Heart left ventricle (tissue), 16 donors: ENCODE results near the gene RINL. TPM values are rescaled to one million over a fixed set of nuclear protein-coding genes. Genes with fewer than 3 reads are reported as not detected.

Experiments
- ATAC-seq, 4 donors: fragments of 200-7000 bp; cut with Tn5 transposase; one replicate each; pipeline ENCODE4 v1.9.1; 2020 to 2022; ENCODE audit warnings: moderate library complexity in 4 of 4, mild to moderate bottlenecking in 3 of 4, moderate number of reproducible peaks in 1 of 4
- DNase-seq, 5 donors: peaks; one replicate each; pipeline ENCODE4 v3.0.0-alpha.2; 2020
- H3K27ac ChIP-seq, 12 donors: fragments of 200-600 bp; sonication (generic) in 4 of 12; one replicate each; pipeline versions ENCODE4 v1.5.0 to v1.8.0; 2016 to 2022; ENCODE audit warnings: mild to moderate bottlenecking in 2 of 12
- H3K27me3 ChIP-seq, 9 donors: fragments of 200-600 bp; sonication (generic) in 2 of 9; one replicate each; pipeline versions ENCODE4 v1.5.1 to v1.8.0; 2016 to 2022; ENCODE audit warnings: mild to moderate bottlenecking in 3 of 9
- H3K36me3 ChIP-seq, 9 donors: fragments of 200-600 bp; sonication (generic) in 2 of 9; one replicate each; pipeline versions ENCODE4 v1.5.0 to v1.8.0; 2018 to 2022; ENCODE audit warnings: mild to moderate bottlenecking in 2 of 9
- H3K4me1 ChIP-seq, 12 donors: fragments of 200-600 bp; sonication (generic) in 4 of 12; one replicate each; pipeline versions ENCODE4 v1.5.0 to v1.8.0; 2016 to 2022; ENCODE audit warnings: mild to moderate bottlenecking in 3 of 12
- H3K4me3 ChIP-seq, 12 donors: fragments of 200-600 bp; sonication (generic) in 4 of 12; one replicate each; pipeline versions ENCODE4 v1.5.0 to v1.8.0; 2017 to 2022; ENCODE audit warnings: mild to moderate bottlenecking in 9 of 12, moderate library complexity in 4 of 12
- H3K9me3 ChIP-seq, 12 donors: fragments of 200-600 bp; sonication (generic) in 4 of 12; one replicate each; pipeline versions ENCODE4 v1.5.0 to v1.8.0; 2016 to 2022; ENCODE audit warnings: mild to moderate bottlenecking in 1 of 12
- POLR2A ChIP-seq, 2 donors: fragments of 450-650 bp; IDR thresholded peaks; one replicate each; pipeline ENCODE4 v1.6.1; 2017; ENCODE audit warnings: antibody characterized with exemption in 2 of 2, mild to moderate bottlenecking in 2 of 2, moderate library complexity in 2 of 2
- WGBS, 4 donors: extraction: QIAGEN DNeasy Blood & Tissue Kit in 2 of 4; methylation state at CpG; one replicate each; pipeline versions ENCODE4 v1.1.5 to v1.1.7; 2013 to 2018; 5-methylcytosine and 5-hydroxymethylcytosine counted together
- intact Hi-C, 10 donors: fragments of 100-400 bp; cut with DNase I; formaldehyde crosslinking; loops; one replicate each; pipeline versions ENCODE4 v1.11.1 to v1.14.2; 2022
- polyA plus RNA-seq, 2 donors: library from polyadenylated mRNA; stranded (reverse); fragments of 200-250 nt; gene quantifications; one replicate each; pipeline ENCODE4 v1.2.3, GENCODE V29; 2013
- total RNA-seq, 9 donors: library from RNA; depleted of rRNA in 2 of 9; stranded (reverse); fragments of >200 nt in 2 of 9; fragmentation: NEBNext Ultra II Directional in 3 of 9; extraction: Animal tissue kit (Norgen Biotek cat#: 25700) in 3 of 9; gene quantifications; one replicate each; pipeline versions ENCODE4 v1.1.0 to v1.2.4, GENCODE V29; 2016 to 2023
- TF ChIP-seq, protein P1 (sequence below), 12 donors: fragments of 200-600 bp; sonication (generic) in 4 of 12; IDR thresholded peaks; one replicate each; pipeline versions ENCODE4 v1.5.0 to v1.8.0; 2018 to 2022; ENCODE audit warnings: antibody characterized with exemption in 12 of 12, mild to moderate bottlenecking in 5 of 12
- donor health status: ischemic (EF 13 %, LVEDD 7.1; RV severe dilation, severe dysfunction).
- donor health status: healthy with polysubstance abuse.
- donor health status: DM: no; HTN: yes; CAD: no.
- donor health status: DM: no; HTN: no; CAD: no.
- donor health status: ischemic (EF 25% LVEDD 6.9; RV normal size, moderate dysfunction).
- donor health status: ischemic (EF 25% LVEDD 5.7; RV mildly dilated, moderate dysfunction).
- donor health status: healthy.
- donor health status: DM: yes; HTN: yes; CAD: no.
- donor health status: ischemic (EF 35%, LVEDD 5.7; RV mildly dilated, moderate dysfunction).
- donor health status: nonischemic (EF 11% LVEDD 7.7; RV severe dilation, severe dysfunction).
- donor health status: DM: yes; HTN: yes; CAD: no.
- donor health status: PGD.
- donor health status: ischemic (EF 29% LVEDD 5.4; RV normal size, mild dysfunction).
- donor health status: nonischemic (EF 23%, LVEDD 6.1; RV moderate dilation, normal function).

RINL gene
- total and polyA plus RNA-seq, 11 donors = 1.6 to 11.3 (median 4.3) TPM

DNA sequence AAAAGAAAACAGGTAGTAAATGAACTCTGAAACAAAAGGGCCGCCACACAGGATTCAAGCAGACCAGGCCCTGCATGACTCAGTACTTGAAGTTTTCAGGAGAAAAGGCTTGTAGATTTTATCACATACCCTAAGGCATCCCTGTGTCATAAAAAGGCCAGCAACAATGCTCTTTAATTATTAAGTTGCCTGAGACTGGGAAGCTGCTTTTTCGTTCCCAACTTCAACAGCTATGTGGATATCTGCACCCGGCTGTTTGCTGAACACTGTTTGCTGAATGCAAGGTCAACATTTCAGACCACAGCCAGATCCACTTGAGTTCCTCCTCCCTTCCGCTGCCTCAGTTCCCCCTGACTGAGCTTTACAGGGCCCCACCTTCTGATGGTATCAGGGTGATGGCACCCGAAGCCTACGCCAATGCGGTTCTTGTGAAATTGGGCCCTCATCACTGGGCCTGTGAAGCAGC lies 40.4 kb downstream of the RINL start:
- 86 to 93% (median 92%) methylated on average over 7 of the region's 7 CpGs for WGBS, 4 donors
- peak in 1 of 5 donors; percentile 9 for DNase-seq
- intact Hi-C loops = loop anchor here in 6 of 10 donors (5.0 to 10.0 kb wide), 6 partner anchors 57 to 203 kb away; partner anchors contain the start of genes NFKBIB (in 1 of the 6) and SIRT2 (in 1 of the 6)
- peaks cover 0 to 18% (median 1%) of the 10 kb centered on the region in 12 donors for H3K4me1 ChIP-seq
- H3K36me3 ChIP-seq = peaks cover 7 to 83% (median 75%) of the 10 kb centered on the region in 9 donors
- TF ChIP-seq POLR2A (IDR thresholded peaks at IDR 0.05) = no peak
- TF ChIP-seq, protein P1, sequence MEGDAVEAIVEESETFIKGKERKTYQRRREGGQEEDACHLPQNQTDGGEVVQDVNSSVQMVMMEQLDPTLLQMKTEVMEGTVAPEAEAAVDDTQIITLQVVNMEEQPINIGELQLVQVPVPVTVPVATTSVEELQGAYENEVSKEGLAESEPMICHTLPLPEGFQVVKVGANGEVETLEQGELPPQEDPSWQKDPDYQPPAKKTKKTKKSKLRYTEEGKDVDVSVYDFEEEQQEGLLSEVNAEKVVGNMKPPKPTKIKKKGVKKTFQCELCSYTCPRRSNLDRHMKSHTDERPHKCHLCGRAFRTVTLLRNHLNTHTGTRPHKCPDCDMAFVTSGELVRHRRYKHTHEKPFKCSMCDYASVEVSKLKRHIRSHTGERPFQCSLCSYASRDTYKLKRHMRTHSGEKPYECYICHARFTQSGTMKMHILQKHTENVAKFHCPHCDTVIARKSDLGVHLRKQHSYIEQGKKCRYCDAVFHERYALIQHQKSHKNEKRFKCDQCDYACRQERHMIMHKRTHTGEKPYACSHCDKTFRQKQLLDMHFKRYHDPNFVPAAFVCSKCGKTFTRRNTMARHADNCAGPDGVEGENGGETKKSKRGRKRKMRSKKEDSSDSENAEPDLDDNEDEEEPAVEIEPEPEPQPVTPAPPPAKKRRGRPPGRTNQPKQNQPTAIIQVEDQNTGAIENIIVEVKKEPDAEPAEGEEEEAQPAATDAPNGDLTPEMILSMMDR (IDR thresholded peaks at IDR 0.05) = no peak
- ATAC-seq = no peak
- H3K9me3 ChIP-seq = no peaks in the 10 kb centered on the region
- H3K27ac ChIP-seq = no peak overlapping the region
- no peak overlapping the region for H3K4me3 ChIP-seq
- no peaks in the 10 kb centered on the region for H3K27me3 ChIP-seq

DNA sequence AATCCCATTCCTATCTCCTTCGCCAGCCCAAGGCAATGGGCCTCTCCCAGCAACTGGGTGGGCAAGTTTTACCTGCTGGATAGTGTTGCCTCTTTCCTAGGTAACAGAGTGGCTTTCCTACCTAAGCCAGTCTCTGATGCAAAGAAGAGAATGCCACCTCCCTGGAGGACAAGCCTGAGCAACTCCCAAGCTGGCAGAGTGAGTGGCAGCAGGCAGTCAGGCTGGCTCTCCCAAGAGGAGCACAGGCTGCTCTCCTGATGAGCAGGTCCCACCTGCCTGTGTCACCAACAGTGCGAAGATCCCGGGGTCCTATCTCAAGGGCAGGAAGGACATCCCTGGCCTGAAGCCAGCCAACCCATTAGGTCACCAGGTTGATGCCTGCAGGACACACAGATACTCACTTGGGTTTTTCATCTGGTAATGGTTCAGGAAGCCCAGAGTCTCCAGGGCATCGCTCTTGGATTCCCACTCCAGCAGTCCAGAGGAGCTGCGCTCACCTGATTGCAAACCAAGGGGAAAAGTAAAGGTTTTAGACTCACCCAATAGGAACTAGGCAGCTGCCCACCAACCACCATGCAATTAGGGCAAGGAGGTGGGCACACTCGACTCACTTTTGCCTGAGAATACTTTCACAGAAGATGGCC lies 41.0 kb downstream of the RINL start:
- 66 to 79% (median 76%) methylated on average over 6 of the region's 6 CpGs for WGBS, 4 donors
- no peaks in the 10 kb centered on the region for H3K27me3 ChIP-seq
- H3K9me3 ChIP-seq = no peaks in the 10 kb centered on the region
- peaks cover 0 to 22% (median 7%) of the 10 kb centered on the region in 12 donors for H3K4me1 ChIP-seq
- peaks cover 7 to 77% (median 69%) of the 10 kb centered on the region in 9 donors for H3K36me3 ChIP-seq
- no peak overlapping the region for H3K27ac ChIP-seq
- no peak for ATAC-seq
- peak in 1 of 5 donors; percentile 26 for DNase-seq
- H3K4me3 ChIP-seq = no peak overlapping the region
- intact Hi-C loops = loop anchor here in 6 of 10 donors (5.0 to 10.0 kb wide), 6 partner anchors 58 to 202 kb away; partner anchors contain the start of genes NFKBIB (in 1 of the 6) and SIRT2 (in 1 of the 6)
- TF ChIP-seq, protein P1 (IDR thresholded peaks at IDR 0.05) = no peak
- TF ChIP-seq POLR2A (IDR thresholded peaks at IDR 0.05) = no peak

DNA sequence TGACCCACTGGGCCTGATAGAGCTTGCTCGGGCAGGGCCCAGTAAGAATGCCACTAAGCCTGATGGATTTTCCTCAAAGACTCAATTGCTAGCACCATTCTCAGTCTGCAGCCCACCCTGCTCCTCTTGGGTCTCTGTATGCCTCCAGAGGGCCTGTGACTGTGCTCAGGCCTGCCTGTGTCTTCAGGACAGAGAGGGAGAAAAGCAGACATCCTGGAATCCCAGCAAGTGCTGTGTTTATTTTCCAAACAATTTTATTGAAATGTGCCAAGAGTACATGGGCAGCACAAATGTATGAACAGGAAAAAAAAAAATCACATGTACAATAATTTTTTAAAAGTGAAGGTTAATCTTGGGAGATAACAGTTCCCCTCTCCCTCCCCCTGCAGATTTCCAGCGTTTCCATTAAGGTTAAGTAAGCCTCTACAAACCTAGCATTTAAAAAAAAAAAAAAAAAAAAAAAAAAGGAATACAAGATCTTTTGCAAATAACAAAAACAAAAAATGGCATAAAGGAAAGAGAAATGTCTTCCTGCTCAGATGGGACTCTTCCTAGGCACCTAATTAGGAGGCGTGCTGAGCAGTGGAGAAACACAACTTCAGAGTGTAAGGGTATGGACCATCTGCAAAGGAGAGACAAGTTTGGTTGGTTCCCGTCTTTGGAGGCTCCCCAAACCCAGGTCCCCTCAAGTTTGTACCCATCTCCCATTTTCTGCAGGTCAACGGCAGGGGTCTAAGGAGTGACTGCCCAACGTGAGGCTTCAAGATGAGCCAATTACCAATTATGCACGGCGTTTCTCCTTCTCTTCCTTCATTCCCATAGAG lies 41.7 kb downstream of the RINL start:
- no peak for ATAC-seq
- intact Hi-C loops = loop anchor here in 6 of 10 donors (5.0 to 10.0 kb wide), 6 partner anchors 58 to 202 kb away; partner anchors contain the start of genes NFKBIB (in 1 of the 6) and SIRT2 (in 1 of the 6)
- DNase-seq = no peak
- peaks cover 0 to 19% (median 8%) of the 10 kb centered on the region in 12 donors for H3K4me1 ChIP-seq
- TF ChIP-seq, protein P1 (IDR thresholded peaks at IDR 0.05) = no peak
- no peak for TF ChIP-seq POLR2A (IDR thresholded peaks at IDR 0.05)
- H3K27me3 ChIP-seq = no peaks in the 10 kb centered on the region
- H3K27ac ChIP-seq = no peak overlapping the region
- no peaks in the 10 kb centered on the region for H3K9me3 ChIP-seq
- no peak overlapping the region for H3K4me3 ChIP-seq
- H3K36me3 ChIP-seq = peaks cover 7 to 69% (median 62%) of the 10 kb centered on the region in 9 donors
- 73 to 82% (median 75%) methylated on average over 8 of the region's 8 CpGs for WGBS, 4 donors
